HG03060 (cell line): ENCODE measurements around the gene KISS1R.

Experiments used
- ATAC-seq: cut with Tn5 transposase; IDR thresholded peaks from one replicate; pipeline ENCODE4 v1.9.1; 2021; ENCODE audit warnings: low read depth, moderate number of reproducible peaks; ENCODE audit not compliant: unreplicated experiment

The KISS1R gene

GRCh38 chr19:919199-920050, 2.3 kb downstream of the KISS1R start:
- no peak for ATAC-seq

GRCh38 chr19:920051-920864, 3.1 kb downstream of the KISS1R start:
- ATAC-seq, result no peak

- ATAC-seq, result no peak
Measured at GRCh38 chr19:924553-925086, 7.5 kb downstream of the KISS1R start.

DNA sequence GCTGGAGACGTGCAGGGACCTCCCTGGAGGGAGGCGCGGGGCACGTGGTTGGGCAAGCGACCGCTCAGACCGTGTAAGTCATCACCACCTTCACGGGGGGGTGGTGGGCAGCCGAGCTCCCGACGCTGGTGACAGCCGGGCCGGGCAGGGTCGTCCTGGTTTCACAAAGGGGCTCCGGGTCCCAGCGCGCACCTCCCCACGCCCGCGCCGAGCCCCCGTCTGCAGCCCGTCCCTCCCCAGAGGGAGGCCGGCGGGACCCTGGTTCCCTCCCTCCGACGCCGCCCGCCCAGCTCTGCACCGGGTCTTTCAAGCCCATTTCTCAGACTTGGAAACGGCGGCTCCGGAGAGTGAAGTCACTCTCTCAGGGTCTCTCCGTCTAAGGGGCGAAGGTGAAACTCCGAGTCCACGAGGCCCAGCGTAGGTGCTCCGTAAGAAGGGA, 8.0 kb downstream of the KISS1R start:
- ATAC-seq, result peak; percentile 26

DNA sequence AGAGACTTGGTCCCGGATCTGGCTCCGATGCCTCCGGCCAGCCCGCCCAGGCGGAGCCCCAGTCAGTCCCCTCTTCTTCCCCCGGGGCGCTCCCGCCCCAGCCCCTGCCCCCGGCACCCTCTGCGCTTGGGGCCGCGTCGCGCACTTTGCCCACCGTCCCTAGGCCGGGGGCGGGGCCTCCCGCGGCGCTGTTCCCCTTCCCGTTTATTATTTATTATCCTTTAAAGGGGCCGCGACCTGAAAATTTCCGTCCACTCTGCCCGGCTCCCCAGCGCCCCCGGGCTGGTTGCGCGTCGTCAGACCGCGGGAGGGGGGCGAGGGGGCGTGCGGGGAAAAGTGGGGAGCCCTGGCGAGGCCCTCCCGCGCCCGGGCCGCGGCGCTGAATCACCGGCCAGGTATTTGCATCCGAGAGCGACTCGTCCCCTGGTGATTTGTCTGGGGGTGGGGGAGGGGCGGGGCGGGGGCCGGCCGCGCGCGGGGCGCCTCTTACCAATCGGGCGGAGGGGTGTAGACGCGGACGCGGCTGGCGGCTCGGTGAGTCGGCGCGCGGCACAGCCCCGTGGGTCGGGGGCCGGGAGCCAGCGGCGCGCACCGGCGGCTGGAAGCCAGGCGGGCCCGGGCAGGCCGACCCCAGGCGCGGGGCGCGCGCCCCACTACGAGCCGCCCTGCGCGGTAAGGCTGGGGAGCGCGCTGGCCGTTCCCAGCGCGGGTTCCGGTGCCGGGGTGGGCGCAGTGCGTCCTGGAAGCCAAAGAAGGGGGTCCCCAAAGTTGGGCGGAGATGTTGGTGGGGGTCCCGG, 8.6 kb downstream of the KISS1R start, which contains the start of gene ARID3A:
ARID3A (plus strand) TSS at position 510 of the 797 bp plus-strand sequence. CDS start 3,494 bp downstream, outside the sequence.
- ATAC-seq, result peak; percentile 35

DNA sequence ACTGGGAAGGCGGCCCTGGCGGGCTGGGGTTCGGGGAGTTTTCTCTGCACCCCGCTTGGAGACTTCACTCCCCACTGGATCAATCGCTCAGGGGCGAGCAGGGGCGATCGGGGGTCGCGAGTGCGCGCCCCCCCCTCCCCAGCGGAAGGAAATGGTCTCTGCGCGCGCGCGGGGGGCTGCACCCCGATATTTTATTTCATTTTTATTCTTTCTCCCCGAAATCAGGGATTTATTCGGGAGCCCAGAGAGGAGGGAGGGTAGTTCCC, 9.1 kb downstream of the KISS1R start:
- no peak for ATAC-seq

DNA sequence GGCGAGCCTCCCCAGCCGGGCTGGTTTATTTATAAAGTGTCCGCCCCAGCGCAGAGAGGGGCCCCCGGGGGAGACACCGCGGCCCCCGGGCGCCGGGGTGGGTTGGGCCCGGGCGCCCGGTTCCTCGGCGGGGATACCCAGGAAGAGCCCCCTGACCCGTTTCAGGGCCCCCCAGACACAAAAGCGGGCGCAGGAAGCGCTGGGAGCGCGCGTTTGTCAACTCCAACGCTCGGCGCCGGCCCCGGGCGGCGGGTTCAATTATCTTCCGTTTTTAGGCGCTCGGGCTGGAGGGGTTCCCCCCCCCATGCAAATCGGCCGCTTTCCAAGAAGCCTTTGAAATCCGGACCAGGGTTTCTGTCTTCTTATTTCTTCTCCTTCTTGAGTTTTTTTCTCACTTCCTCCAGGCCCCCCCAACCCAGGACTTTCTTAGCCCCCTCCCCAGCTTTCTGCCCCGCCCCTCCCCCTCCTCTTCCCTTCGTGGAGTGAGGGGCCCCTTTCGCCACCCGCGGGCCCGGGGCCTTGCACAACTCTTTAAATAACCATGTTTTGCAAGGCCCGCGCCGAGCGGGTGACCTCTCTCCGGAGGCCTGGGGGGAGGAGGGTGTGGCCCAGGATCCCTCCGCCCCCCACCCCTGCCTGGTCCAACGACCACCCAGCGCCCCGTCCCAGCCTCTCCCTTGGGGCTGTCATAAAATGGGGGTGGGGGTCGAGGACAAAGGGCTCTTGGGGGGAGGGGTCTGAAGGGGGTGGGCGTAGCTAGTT, 9.6 kb downstream of the KISS1R start:
- ATAC-seq, result no peak

GRCh38 chr19:927351-927779, 10.2 kb downstream of the KISS1R start:
- no peak for ATAC-seq

DNA sequence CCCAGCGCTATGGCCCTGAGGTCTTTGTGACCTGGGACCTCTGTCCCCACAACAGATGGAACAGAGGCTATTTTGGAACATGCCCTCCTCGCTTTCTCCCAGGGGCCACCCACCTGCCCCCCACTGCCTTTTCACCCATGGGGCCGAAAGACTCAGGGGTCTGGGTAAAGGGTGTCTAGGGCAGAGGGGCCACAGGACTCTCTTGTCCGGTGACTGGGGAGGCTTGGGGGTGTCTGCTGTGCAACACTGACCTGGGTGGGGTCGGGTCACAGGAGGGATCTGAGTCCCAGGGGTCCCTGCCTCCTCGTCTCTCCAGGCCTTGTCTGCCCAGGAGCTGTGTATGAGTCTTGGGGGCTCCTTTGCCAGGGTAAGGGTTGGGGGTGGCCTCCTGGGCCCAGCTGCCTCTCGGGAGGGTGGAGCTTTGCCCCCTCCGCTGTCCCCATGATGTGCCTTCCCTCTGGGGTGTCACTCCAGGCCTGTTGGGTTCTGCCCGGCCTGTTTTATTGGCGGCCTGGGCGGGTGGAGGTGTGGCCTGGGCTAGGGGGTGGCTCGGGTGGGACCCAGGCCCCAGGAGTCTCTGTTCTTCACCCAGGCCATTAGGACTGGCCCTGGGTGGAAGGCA, 10.8 kb downstream of the KISS1R start:
- no peak for ATAC-seq

DNA sequence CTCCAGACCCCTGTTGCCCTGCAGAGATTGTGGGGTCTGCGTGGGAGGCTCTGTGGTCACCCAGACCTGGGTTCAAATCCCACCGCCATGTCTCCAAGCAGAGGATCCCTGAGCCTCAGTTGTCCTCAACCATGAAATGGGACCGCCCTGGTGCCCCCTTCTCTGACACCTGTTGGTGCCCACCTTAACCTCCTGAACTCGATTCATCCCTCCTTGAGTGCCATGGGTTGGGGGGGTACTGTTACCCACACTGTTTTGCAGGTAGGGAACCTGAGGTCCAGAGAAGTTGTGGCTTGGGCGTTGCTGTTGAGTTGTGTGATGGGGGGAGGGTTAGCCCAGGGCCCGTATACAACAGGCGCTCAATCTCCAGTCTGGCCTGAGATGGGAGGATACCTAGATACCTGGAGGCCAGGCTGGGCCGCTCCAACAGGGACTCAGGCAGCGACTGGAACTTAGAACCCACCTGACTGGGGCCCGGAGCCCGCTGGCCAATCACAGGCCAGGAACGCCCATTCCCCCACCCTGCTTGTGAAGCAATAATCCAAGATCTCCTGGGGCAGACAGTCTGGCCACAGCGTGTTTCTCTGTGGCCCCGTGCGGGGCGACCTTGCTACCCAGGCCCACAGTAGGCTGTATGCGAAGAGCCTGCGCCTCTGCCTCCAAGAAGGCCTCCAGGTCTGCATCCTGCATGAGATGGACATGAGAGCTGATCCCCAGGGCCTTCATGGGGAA, 11.5 kb downstream of the KISS1R start:
- no peak for ATAC-seq

GRCh38 chr19:929203-929890, 12.2 kb downstream of the KISS1R start:
- ATAC-seq, result no peak

- no peak for ATAC-seq
Measured at GRCh38 chr19:929891-930258, 12.7 kb downstream of the KISS1R start.

GRCh38 chr19:931860-932647, 14.9 kb downstream of the KISS1R start:
- ATAC-seq, result no peak

DNA sequence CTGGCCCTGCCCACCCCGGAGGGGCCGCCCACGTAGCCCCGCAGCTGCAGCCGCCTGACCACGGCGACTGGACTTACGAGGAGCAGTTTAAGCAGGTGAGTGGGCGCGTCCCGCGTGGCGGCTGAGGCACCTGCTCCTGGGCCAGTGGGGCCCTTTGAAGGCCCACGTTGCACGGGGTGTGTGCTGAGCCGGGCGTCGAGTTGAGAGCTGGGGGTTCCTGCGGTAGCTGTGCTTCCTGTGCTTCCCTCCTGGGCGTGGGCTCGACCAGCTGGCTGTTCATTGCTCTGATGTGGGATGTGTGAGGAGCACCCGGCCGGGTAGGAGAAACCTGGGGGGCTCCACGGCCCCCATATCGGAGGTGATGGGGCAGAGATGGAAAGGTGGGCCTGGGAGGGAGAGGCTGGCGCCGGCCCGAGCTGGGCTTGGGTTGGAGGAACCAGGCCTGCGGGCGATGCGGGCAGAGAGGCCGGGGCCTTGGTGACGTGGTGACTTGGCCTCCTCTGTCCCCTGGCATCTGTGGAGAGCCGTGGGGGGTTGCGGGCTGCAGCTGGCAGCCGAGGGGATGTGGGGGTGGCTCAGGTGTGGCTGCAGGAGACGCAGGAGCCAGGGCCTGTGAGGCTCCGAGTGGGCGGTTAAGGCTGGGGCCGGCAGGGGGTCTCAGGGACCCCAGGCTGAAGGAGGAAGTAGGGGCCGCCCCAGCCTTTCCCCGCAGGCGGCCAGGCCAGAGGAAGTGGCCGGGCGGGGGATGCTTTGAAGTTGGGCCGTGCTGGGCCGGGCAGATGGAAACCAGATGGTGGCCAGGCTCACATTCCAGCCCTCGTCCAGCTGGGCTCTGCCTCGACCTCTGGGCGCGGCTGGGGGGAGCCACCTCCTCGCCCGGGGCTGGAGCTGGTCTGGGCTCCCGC, 15.8 kb downstream of the KISS1R start:
- no peak for ATAC-seq

DNA sequence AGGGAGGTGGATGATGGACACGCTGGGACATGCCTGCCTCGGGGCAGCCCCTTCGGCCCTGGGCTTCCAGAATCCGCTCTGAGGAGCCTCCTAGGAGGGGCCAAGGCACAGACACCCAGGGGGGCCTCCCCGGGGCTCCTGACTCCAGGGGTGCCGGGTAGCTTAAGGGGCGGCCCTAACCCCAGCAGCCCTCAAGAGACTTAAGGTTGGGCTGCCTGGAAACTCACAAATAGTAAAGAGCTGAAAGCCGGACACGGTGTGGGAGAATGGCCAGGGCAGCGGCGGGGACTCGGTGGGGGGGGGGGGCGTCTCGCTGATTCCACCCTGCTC, 16.4 kb downstream of the KISS1R start:
- no peak for ATAC-seq

DNA sequence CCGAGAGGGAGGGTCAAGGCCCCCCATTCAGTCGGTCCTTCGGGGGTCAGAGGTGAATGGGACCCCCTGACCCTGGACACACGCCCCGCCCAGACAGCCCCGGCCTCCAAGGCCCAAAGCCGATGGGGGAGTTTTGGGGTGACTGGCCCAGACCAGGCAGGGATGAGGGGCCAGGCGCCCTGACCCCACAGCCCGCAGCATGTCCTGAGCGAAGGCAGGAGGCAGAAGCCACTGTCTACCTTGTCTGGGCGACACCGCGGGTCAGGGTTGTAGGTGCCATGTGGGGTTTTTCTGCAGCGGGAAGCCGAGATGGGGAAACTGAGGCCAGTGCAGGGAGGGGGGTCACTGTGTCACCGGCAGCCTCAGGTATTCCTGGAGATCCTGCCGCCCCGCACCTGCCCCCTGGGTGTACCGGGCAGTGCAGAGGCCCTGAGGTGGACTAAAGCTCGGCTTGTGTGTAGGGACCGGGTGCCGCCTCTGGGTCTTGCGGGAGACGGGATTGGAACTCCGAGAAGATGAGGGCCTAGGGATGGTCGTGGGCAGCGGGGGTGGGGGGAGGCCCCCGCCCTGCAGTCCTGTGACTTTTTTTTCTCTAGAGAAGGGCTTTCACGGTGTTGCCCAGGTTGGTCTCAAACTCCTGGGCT, 17.2 kb downstream of the KISS1R start:
- ATAC-seq, result no peak
